KOPT-K1 (cell line): ENCODE data around the gene MMRN1.

Experiments used
- H3K27ac ChIP-seq: fragments of 200-600 bp; sonication (generic); 2 replicates; pipeline ENCODE4 v1.5.1; 2016; ENCODE audit warnings: antibody characterized with exemption, mild to moderate bottlenecking, low read depth, low read length; ENCODE audit not compliant: poor library complexity, severe bottlenecking
- H3K36me3 ChIP-seq: fragments of 200-600 bp; sonication (generic); 2 replicates; pipeline ENCODE4 v1.5.1; 2017; ENCODE audit warnings: antibody characterized with exemption, mild to moderate bottlenecking, low read length, moderate library complexity; ENCODE audit not compliant: insufficient read depth
- H3K9me3 ChIP-seq: fragments of 200-600 bp; sonication (generic); 2 replicates; pipeline ENCODE4 v1.5.1; 2017; ENCODE audit warnings: antibody characterized with exemption, low read length, mild to moderate bottlenecking; ENCODE audit not compliant: insufficient read depth, poor library complexity, severe bottlenecking

The MMRN1 gene

DNA sequence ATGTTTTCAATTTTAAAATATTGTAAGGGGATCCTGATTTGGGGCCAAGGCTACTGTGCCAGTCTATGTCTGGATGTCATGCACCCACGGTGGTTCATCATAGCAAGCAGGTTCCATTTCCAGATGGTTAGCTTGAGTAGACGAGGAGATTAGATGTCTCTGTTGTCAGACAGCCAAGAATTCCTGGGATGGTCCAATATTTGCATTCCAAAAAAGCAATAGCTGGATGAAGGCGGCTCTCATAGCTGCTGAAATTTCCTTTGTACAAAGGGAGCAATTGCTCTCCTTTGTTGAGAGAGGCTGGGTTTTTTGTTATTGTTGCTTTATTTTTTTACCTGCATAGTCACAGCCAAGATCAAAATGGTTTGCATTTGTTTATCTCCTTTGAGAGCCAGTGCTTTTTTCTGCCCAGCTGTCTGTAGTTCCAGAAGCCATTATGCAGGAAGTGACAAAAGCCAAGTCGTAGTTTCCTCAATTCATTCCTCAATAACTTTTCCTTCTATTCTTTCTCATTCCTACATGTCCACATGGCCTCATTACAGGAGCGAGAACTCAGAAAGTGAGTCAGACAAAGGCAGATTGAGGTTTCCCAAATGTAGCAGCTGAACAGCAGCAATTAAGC lies 107.9 kb downstream of the MMRN1 start:
- H3K9me3 ChIP-seq: no peaks in the 10 kb centered on the region
- H3K36me3 ChIP-seq: no peaks in the 10 kb centered on the region
- H3K27ac ChIP-seq: no peak overlapping the region
